Fibroblast of lung (primary cell): ENCODE measurements around the gene NOCT. TPM values are rescaled to one million over a fixed set of nuclear protein-coding genes. Genes with fewer than 3 reads are reported as not detected.

Experiments used
- DNase-seq, 2 donors: peaks; one replicate each; pipeline versions ENCODE4 v3.0.0 to v3.0.0-alpha.2; 2010; ENCODE audit warnings: low read depth in 2 of 2
- H2AFZ ChIP-seq: 2 replicates; pipeline ENCODE4 v1.5.1; 2012; ENCODE audit warnings: low read length, control low read depth, inconsistent platforms
- H3K27ac ChIP-seq: 2 replicates; pipeline ENCODE4 v1.5.1; 2011; ENCODE audit warnings: low read length, control low read depth; ENCODE audit not compliant: insufficient read depth
- H3K27me3 ChIP-seq: 2 replicates; pipeline ENCODE4 v1.5.1; 2011; ENCODE audit warnings: mild to moderate bottlenecking, low read length; ENCODE audit not compliant: control insufficient read depth, insufficient read depth
- H3K36me3 ChIP-seq: 2 replicates; pipeline ENCODE4 v1.5.1; 2011; ENCODE audit warnings: low read length; ENCODE audit not compliant: control insufficient read depth, insufficient read depth
- H3K4me1 ChIP-seq: 2 replicates; pipeline ENCODE4 v1.5.1; 2011; ENCODE audit warnings: low read length; ENCODE audit not compliant: control insufficient read depth, insufficient read depth; ENCODE audit errors: extremely low read depth
- H3K4me2 ChIP-seq: 2 replicates; pipeline ENCODE4 v1.5.1; 2011; ENCODE audit warnings: low read length, control low read depth; ENCODE audit not compliant: insufficient read depth; ENCODE audit errors: extremely low read depth
- H3K4me3 ChIP-seq, 4 experiments: fragments of 200-600 bp in 1 of 4; sonication (generic) in 1 of 4; replicated peaks in 1 of 4; 2 replicates each; pipeline ENCODE4 v1.5.1; 2011 to 2016; ENCODE audit warnings: low read length in 4 of 4, low read depth in 3 of 4, mild to moderate bottlenecking in 3 of 4, control low read depth in 2 of 4, inconsistent platforms in 1 of 4, mixed read lengths in 1 of 4; ENCODE audit not compliant: insufficient read depth in 1 of 4; ENCODE audit errors: control extremely low read depth in 1 of 4
- H3K79me2 ChIP-seq: 2 replicates; pipeline ENCODE4 v1.5.1; 2012; ENCODE audit warnings: mild to moderate bottlenecking, low read length, inconsistent platforms; ENCODE audit not compliant: control insufficient read depth, insufficient read depth
- H3K9ac ChIP-seq: 2 replicates; pipeline ENCODE4 v1.5.1; 2011; ENCODE audit warnings: mild to moderate bottlenecking, low read length, control low read depth; ENCODE audit not compliant: insufficient read depth
- H3K9me3 ChIP-seq: 2 replicates; pipeline ENCODE4 v1.5.1; 2012; ENCODE audit warnings: low read depth, low read length; ENCODE audit not compliant: control insufficient read depth, insufficient read depth
- H4K20me1 ChIP-seq: 2 replicates; pipeline ENCODE4 v1.5.1; 2011; ENCODE audit warnings: low read length; ENCODE audit not compliant: control insufficient read depth, insufficient read depth; ENCODE audit errors: extremely low read depth
- CTCF ChIP-seq, 2 donors: IDR thresholded peaks in 1 of 2; conservative IDR thresholded peaks in 1 of 2; 1 replicate in 1 of 2; 2 replicates in 1 of 2; pipeline ENCODE4 v1.5.1; 2011 to 2012; ENCODE audit warnings: low read length in 2 of 2, control low read depth in 1 of 2, inconsistent platforms in 1 of 2, low read depth in 1 of 2, mild to moderate bottlenecking in 1 of 2
- EZH2 ChIP-seq: IDR thresholded peaks from 2 replicates; pipeline ENCODE4 v1.5.1; 2012; ENCODE audit warnings: low read length, control low read depth, mild to moderate bottlenecking; ENCODE audit errors: missing control alignments
- polyA plus RNA-seq, 2 donors: library from polyadenylated mRNA; depleted of rRNA in 1 of 2; stranded (reverse) in 1 of 2; unstranded in 1 of 2; fragments of >200 nt; gene quantifications; 2 replicates each; pipeline ENCODE4 v1.2.1, GENCODE V29; 2011 to 2012; ENCODE audit warnings: missing spikeins in 1 of 2
- total RNA-seq: library from RNA; depleted of rRNA; stranded (reverse); fragments of >200 nt; gene quantifications from 2 replicates; pipeline ENCODE4 v1.2.1, GENCODE V29; 2014

NOCT gene
- total and polyA plus RNA-seq, 2 donors (not counting 1 experiment from before 2014, with no cell fraction given): 6.4 to 13.2 TPM

- Histone ChIP-seq H3K4me1 (no peaks in the 10 kb centered on the region), H2AFZ (no peak overlapping the region), H3K36me3 (no peaks in the 10 kb centered on the region), H3K79me2 (peaks cover 61% of the 10 kb centered on the region), H3K4me3 (no peak overlapping the region), H3K27me3 (no peaks in the 10 kb centered on the region), H3K9ac (no peak overlapping the region), H3K27ac (no peak overlapping the region), H3K9me3 (no peaks in the 10 kb centered on the region), H3K4me2 (no peak overlapping the region), H4K20me1 (no peaks in the 10 kb centered on the region)
- TF ChIP-seq CTCF (conservative IDR thresholded peaks at IDR 0.05 in 1 of 2, IDR thresholded peaks at IDR 0.05 in 1 of 2; ENCODE audit: low read depth in 1 of 2, low read length in 2 of 2): no peak
- TF ChIP-seq EZH2: no peak
- DNase-seq: peak in 1 of 2 donors; percentile 20
Observed at GRCh38 chr4:139076016-139076744, 60.6 kb downstream of the NOCT start.

- no peaks in the 10 kb centered on the region for H3K36me3 ChIP-seq
- no peaks in the 10 kb centered on the region for H3K9me3 ChIP-seq
- no peak overlapping the region for H2AFZ ChIP-seq
- no peak for TF ChIP-seq EZH2
- TF ChIP-seq CTCF (conservative IDR thresholded peaks at IDR 0.05 in 1 of 2, IDR thresholded peaks at IDR 0.05 in 1 of 2; ENCODE audit: low read depth in 1 of 2, low read length in 2 of 2): no peak
- peaks cover 2% of the 10 kb centered on the region for H3K4me1 ChIP-seq
- no peak overlapping the region for H3K27ac ChIP-seq
- no peak overlapping the region for H3K4me2 ChIP-seq
- H3K4me3 ChIP-seq: no peak overlapping the region
- peaks cover 77% of the 10 kb centered on the region for H3K79me2 ChIP-seq
- no peak overlapping the region for H3K9ac ChIP-seq
- DNase-seq: peak in 1 of 2 donors; percentile 11
- H3K27me3 ChIP-seq: no peaks in the 10 kb centered on the region
- no peaks in the 10 kb centered on the region for H4K20me1 ChIP-seq
Observed at GRCh38 chr4:139077567-139078355, 62.2 kb downstream of the NOCT start.

- H3K9ac ChIP-seq: no peak overlapping the region
- TF ChIP-seq CTCF (conservative IDR thresholded peaks at IDR 0.05 in 1 of 2, IDR thresholded peaks at IDR 0.05 in 1 of 2; ENCODE audit: low read depth in 1 of 2, low read length in 2 of 2) (no peak), EZH2 (no peak)
- H3K4me1 ChIP-seq: peaks cover 2% of the 10 kb centered on the region
- no peaks in the 10 kb centered on the region for H3K27me3 ChIP-seq
- no peaks in the 10 kb centered on the region for H3K36me3 ChIP-seq
- no peak overlapping the region for H3K27ac ChIP-seq
- H2AFZ ChIP-seq: no peak overlapping the region
- H3K4me2 ChIP-seq: no peak overlapping the region
- no peaks in the 10 kb centered on the region for H3K9me3 ChIP-seq
- no peak for DNase-seq
- peaks cover 81% of the 10 kb centered on the region for H3K79me2 ChIP-seq
- H3K4me3 ChIP-seq: no peak overlapping the region
- no peaks in the 10 kb centered on the region for H4K20me1 ChIP-seq
Observed at GRCh38 chr4:139078926-139079325, 63.3 kb downstream of the NOCT start.
